Ovary (tissue), 9 donors: ENCODE measurements around the gene WBP2. TPM values are rescaled to one million over a fixed set of nuclear protein-coding genes. Genes with fewer than 3 reads are reported as not detected.

Experiments
- DNase-seq, 5 donors: peaks; one replicate each; pipeline ENCODE4 v3.0.0-alpha.2; 2019 to 2020
- H3K27ac ChIP-seq, 2 donors: fragments of 200-600 bp; one replicate each; pipeline versions ENCODE4 v1.5.1 to v1.8.0; 2019 to 2022
- H3K27me3 ChIP-seq: fragments of 200-600 bp; one replicate; pipeline ENCODE4 v1.8.0; 2022
- H3K36me3 ChIP-seq: fragments of 200-600 bp; sonication (generic); one replicate; pipeline ENCODE4 v1.5.1; 2019
- H3K4me1 ChIP-seq: one replicate; pipeline ENCODE4 v1.8.1; 2013; ENCODE audit warnings: mild to moderate bottlenecking, moderate library complexity; ENCODE audit not compliant: insufficient read depth
- H3K4me3 ChIP-seq: fragments of 200-600 bp; sonication (generic); one replicate; pipeline ENCODE4 v1.5.1; 2017
- H3K9me3 ChIP-seq, 2 donors: fragments of 200-600 bp in 1 of 2; sonication (generic) in 1 of 2; one replicate each; pipeline versions ENCODE4 v1.5.1 to v1.8.1; 2013 to 2019; ENCODE audit warnings: mild to moderate bottlenecking in 1 of 2, moderate library complexity in 1 of 2
- CTCF ChIP-seq, 3 donors: fragments of 450-650 bp in 2 of 3; fragments of 200-600 bp in 1 of 3; IDR thresholded peaks; one replicate each; pipeline versions ENCODE4 v1.5.1 to v1.8.0; 2016 to 2022; ENCODE audit warnings: antibody characterized with exemption in 3 of 3, mild to moderate bottlenecking in 1 of 3
- EP300 ChIP-seq: sonication (generic); formaldehyde crosslinking; IDR thresholded peaks from one replicate; pipeline ENCODE4 v1.6.1; 2017; ENCODE audit warnings: antibody characterized with exemption
- POLR2A ChIP-seq: fragments of 450-650 bp; IDR thresholded peaks from one replicate; pipeline ENCODE4 v1.6.1; 2017; ENCODE audit warnings: antibody characterized with exemption, mild to moderate bottlenecking, moderate library complexity
- WGBS, 3 donors: extraction: QIAGEN DNeasy Blood & Tissue Kit in 1 of 3; methylation state at CpG; one replicate each; pipeline versions ENCODE4 v1.1.5 to v1.1.7; 2013 to 2017; 5-methylcytosine and 5-hydroxymethylcytosine counted together
- intact Hi-C, 4 donors: fragments of 100-400 bp; cut with DNase I; formaldehyde crosslinking; loops; one replicate each; pipeline versions ENCODE4 v1.11.0 to v1.15.1; 2022 to 2023
- polyA plus RNA-seq, 2 donors: library from polyadenylated mRNA; stranded (reverse); fragments of 200-250 nt in 1 of 2; fragments of 350-450 nt in 1 of 2; fragmentation: Illumina TruSeq in 1 of 2; extraction: RNeasy Lipid Tissue Mini Kit (QIAGEN cat#74804) in 1 of 2; gene quantifications; one replicate each; pipeline ENCODE4 v1.2.3, GENCODE V29; 2013 to 2014
- total RNA-seq, 7 donors: library from RNA; depleted of rRNA in 2 of 7; stranded (reverse); fragments of >200 nt in 2 of 7; fragmentation: NEBNext Ultra II Directional in 3 of 7; extraction: Animal tissue kit (Norgen Biotek cat#: 25700) in 3 of 7; gene quantifications; one replicate each; pipeline versions ENCODE4 v1.1.0 to v1.2.4, GENCODE V29; 2016 to 2023
- donor health status: DM: no; HTN: no; CAD: no; lungs with moderate emphysema.
- donor health status: DM: no; HTN: no; CAD: no.
- donor health status: Bipolar disorder and iron deficiency.
- donor health status: DM: yes; HTN: yes; CAD: no.
- donor health status: DM: no; HTN: no; CAD: no.
- donor health status: DM: yes; HTN: yes; CAD: no.

Gene WBP2
- total and polyA plus RNA-seq, 9 donors: 48.5 to 184 (median 116) TPM

- H3K27ac ChIP-seq: peak overlapping the region; percentile 83 to 87
- WGBS, 3 donors: 0% methylated on average over 45 to 56 of the region's 56 CpGs
- H3K36me3 ChIP-seq: no peaks in the 10 kb centered on the region
- no peaks in the 10 kb centered on the region for H3K9me3 ChIP-seq
- TF ChIP-seq POLR2A (peak; percentile 13), EP300 (no peak), CTCF (IDR thresholded peaks at IDR 0.05) (peak; percentile 43 to 76 (median 67))
- peak; percentile 63 to 83 (median 76) for DNase-seq
- H3K4me3 ChIP-seq: peak overlapping the region; percentile 48
- H3K4me1 ChIP-seq: peaks cover 19% of the 10 kb centered on the region
- H3K27me3 ChIP-seq: no peaks in the 10 kb centered on the region
- intact Hi-C loops: loop anchor here in 1 of 4 donors (2.0 to 10.0 kb wide), 2 partner anchors 21 to 103 kb away; a partner anchor contains a TSS
These were observed 22.6 kb upstream of the WBP2 start for GRCh38 chr17:75877752-75878173.

GRCh38 chr17:75876938-75877751 lies 22.0 kb upstream of the WBP2 start:
- TF ChIP-seq POLR2A (peak; percentile 15), EP300 (peak; percentile 69), CTCF (IDR thresholded peaks at IDR 0.05) (no peak)
- Histone ChIP-seq H3K4me1 (peaks cover 23% of the 10 kb centered on the region), H3K9me3 (no peaks in the 10 kb centered on the region), H3K4me3 (peak overlapping the region; percentile 48), H3K27ac (peak overlapping the region; percentile 83 to 87), H3K27me3 (no peaks in the 10 kb centered on the region), H3K36me3 (no peaks in the 10 kb centered on the region)
- WGBS, 3 donors: 1 to 3% (median 3%) methylated on average over 40 to 41 of the region's 41 CpGs
- peak; percentile 95 to 97 (median 96) for DNase-seq
- intact Hi-C loops: loop anchor here in 1 of 4 donors (2.0 to 10.0 kb wide), 2 partner anchors 20 to 102 kb away; a partner anchor contains a TSS

GRCh38 chr17:75876190-75876937 lies 21.2 kb upstream of the WBP2 start:
- Histone ChIP-seq H3K27me3 (no peaks in the 10 kb centered on the region), H3K36me3 (no peaks in the 10 kb centered on the region), H3K4me1 (peaks cover 23% of the 10 kb centered on the region), H3K9me3 (no peaks in the 10 kb centered on the region), H3K27ac (peak overlapping the region; percentile 58 to 64), H3K4me3 (peak overlapping the region; percentile 48)
- TF ChIP-seq POLR2A: no peak
- TF ChIP-seq EP300: no peak
- TF ChIP-seq CTCF (IDR thresholded peaks at IDR 0.05): no peak
- DNase-seq: peak in 1 of 5 donors; percentile 58
- intact Hi-C loops: loop anchor here in 1 of 4 donors (2.0 to 10.0 kb wide), 2 partner anchors 20 to 102 kb away; a partner anchor contains a TSS
- WGBS, 3 donors: 40 to 50% (median 46%) methylated on average over 23 to 26 of the region's 26 CpGs

- Histone ChIP-seq H3K9me3 (no peaks in the 10 kb centered on the region), H3K4me3 (peak overlapping the region; percentile 48), H3K27me3 (no peaks in the 10 kb centered on the region), H3K27ac (peak overlapping the region in 1 of 2 donors; percentile 64), H3K4me1 (peaks cover 23% of the 10 kb centered on the region), H3K36me3 (no peaks in the 10 kb centered on the region)
- 64 to 73% (median 67%) methylated on average over 5 of the region's 5 CpGs for WGBS, 3 donors
- intact Hi-C loops: loop anchor here in 1 of 4 donors (2.0 to 10.0 kb wide), 2 partner anchors 19 to 101 kb away; a partner anchor contains a TSS
- no peak for DNase-seq
- no peak for TF ChIP-seq EP300
- TF ChIP-seq CTCF (IDR thresholded peaks at IDR 0.05): no peak
- TF ChIP-seq POLR2A: no peak
These were observed 20.7 kb upstream of the WBP2 start for GRCh38 chr17:75875940-75876189.
